Mucosa of descending colon (tissue), 3 donors: ENCODE measurements around the gene COPZ2. TPM values are rescaled to one million over a fixed set of nuclear protein-coding genes. Genes with fewer than 3 reads are reported as not detected.

Experiments used
- ATAC-seq: fragments of 200-7000 bp; cut with Tn5 transposase; one replicate; pipeline ENCODE4 v1.9.1; 2020; ENCODE audit warnings: mild to moderate bottlenecking, moderate library complexity
- DNase-seq, 3 donors: peaks; one replicate each; pipeline ENCODE4 v3.0.0-alpha.2; 2020
- H3K36me3 ChIP-seq: fragments of 200-600 bp; one replicate; pipeline ENCODE4 v1.8.0; 2021; ENCODE audit warnings: low read depth, mild to moderate bottlenecking
- H3K4me1 ChIP-seq: fragments of 200-600 bp; one replicate; pipeline ENCODE4 v1.8.0; 2021; ENCODE audit warnings: low read depth, mild to moderate bottlenecking
- H3K4me3 ChIP-seq: fragments of 200-600 bp; one replicate; pipeline ENCODE4 v1.8.0; 2021; ENCODE audit warnings: mild to moderate bottlenecking
- H3K9me3 ChIP-seq: fragments of 200-600 bp; one replicate; pipeline ENCODE4 v1.8.0; 2021; ENCODE audit warnings: mild to moderate bottlenecking
- CTCF ChIP-seq: fragments of 200-600 bp; IDR thresholded peaks from one replicate; pipeline ENCODE4 v1.8.0; 2022; ENCODE audit warnings: antibody characterized with exemption, mild to moderate bottlenecking
- intact Hi-C, 2 donors: fragments of 100-400 bp; cut with DNase I in 1 of 2; cut with micrococcal nuclease in 1 of 2; formaldehyde crosslinking; loops; one replicate each; pipeline versions ENCODE4 v1.11.0 to v1.11.1; 2022; cut with DNase I, micrococcal nuclease
- total RNA-seq, 3 donors: library from RNA; stranded (reverse); fragmentation: NEBNext Ultra II Directional in 2 of 3; extraction: Animal tissue kit (Norgen Biotek cat#: 25700) in 2 of 3; gene quantifications; one replicate each; pipeline versions ENCODE4 v1.2.1 to v1.2.4, GENCODE V29; 2021 to 2023
- donor health status: DM: no; HTN: no; CAD: no; lungs with moderate emphysema.
- donor health status: DM: no; HTN: no; CAD: no.
- donor health status: DM: no; HTN: yes; CAD: no.

COPZ2 gene
- total RNA-seq, 3 donors from 2014 or later = 3.9 to 43.3 (median 14.3) TPM

- no peaks in the 10 kb centered on the region for H3K9me3 ChIP-seq
- intact Hi-C loops = no loop called here
- H3K36me3 ChIP-seq = peaks cover 17% of the 10 kb centered on the region
- ATAC-seq (no peak), DNase-seq (no peak)
- TF ChIP-seq CTCF = no peak
- H3K4me3 ChIP-seq = no peak overlapping the region
- peaks cover 14% of the 10 kb centered on the region for H3K4me1 ChIP-seq
Observed at GRCh38 chr17:48058393-48059124, 21.0 kb upstream of the COPZ2 start.

GRCh38 chr17:48057626-48058025, 20.0 kb upstream of the COPZ2 start:
- H3K9me3 ChIP-seq = no peaks in the 10 kb centered on the region
- no peak overlapping the region for H3K4me3 ChIP-seq
- intact Hi-C loops = no loop called here
- peaks cover 17% of the 10 kb centered on the region for H3K36me3 ChIP-seq
- H3K4me1 ChIP-seq = peaks cover 24% of the 10 kb centered on the region
- DNase-seq = no peak
- ATAC-seq = no peak
- TF ChIP-seq CTCF = no peak

- no peak for ATAC-seq
- no peak for TF ChIP-seq CTCF
- DNase-seq = no peak
- intact Hi-C loops = no loop called here
- H3K4me1 ChIP-seq = peaks cover 31% of the 10 kb centered on the region
- H3K4me3 ChIP-seq = no peak overlapping the region
- H3K36me3 ChIP-seq = peaks cover 13% of the 10 kb centered on the region
- H3K9me3 ChIP-seq = no peaks in the 10 kb centered on the region
Observed at GRCh38 chr17:48056879-48057278, 19.3 kb upstream of the COPZ2 start.

GRCh38 chr17:48056246-48056745, 18.7 kb upstream of the COPZ2 start:
- no peaks in the 10 kb centered on the region for H3K9me3 ChIP-seq
- intact Hi-C loops = no loop called here
- peaks cover 37% of the 10 kb centered on the region for H3K4me1 ChIP-seq
- DNase-seq (no peak), ATAC-seq (no peak)
- no peak for TF ChIP-seq CTCF
- H3K4me3 ChIP-seq = no peak overlapping the region
- peaks cover 11% of the 10 kb centered on the region for H3K36me3 ChIP-seq

GRCh38 chr17:48055531-48056245, 18.1 kb upstream of the COPZ2 start:
- intact Hi-C loops = no loop called here
- Histone ChIP-seq H3K36me3 (peaks cover 11% of the 10 kb centered on the region), H3K9me3 (no peaks in the 10 kb centered on the region), H3K4me3 (no peak overlapping the region), H3K4me1 (peaks cover 43% of the 10 kb centered on the region)
- ATAC-seq (peak; percentile 22), DNase-seq (no peak)
- no peak for TF ChIP-seq CTCF
